Stomach smooth muscle (tissue), 2 donors: Measurements from ENCODE around the gene ZNF423.

Experiments
- H3K27ac ChIP-seq: one replicate; pipeline ENCODE4 v1.7.0; 2013; ENCODE audit warnings: mild to moderate bottlenecking, low read length, inconsistent platforms
- H3K27me3 ChIP-seq, 2 donors: one replicate each; pipeline ENCODE4 v1.7.0; 2013; ENCODE audit warnings: low read length in 2 of 2; ENCODE audit not compliant: insufficient read depth in 2 of 2, control insufficient read depth in 1 of 2
- H3K36me3 ChIP-seq, 2 donors: one replicate each; pipeline ENCODE4 v1.7.0; 2013; ENCODE audit warnings: low read length in 2 of 2; ENCODE audit not compliant: control insufficient read depth in 2 of 2, insufficient read depth in 2 of 2
- H3K4me1 ChIP-seq: one replicate; pipeline ENCODE4 v1.7.0; 2013; ENCODE audit warnings: low read length; ENCODE audit not compliant: control insufficient read depth, insufficient read depth
- H3K4me3 ChIP-seq, 2 donors: one replicate each; pipeline ENCODE4 v1.7.0; 2013; ENCODE audit warnings: low read length in 2 of 2
- H3K9ac ChIP-seq, 2 donors: one replicate each; pipeline ENCODE4 v1.7.0; 2013; ENCODE audit warnings: low read length in 2 of 2, mild to moderate bottlenecking in 1 of 2
- H3K9me3 ChIP-seq, 2 donors: one replicate each; pipeline ENCODE4 v1.7.0; 2013; ENCODE audit warnings: low read length in 2 of 2; ENCODE audit not compliant: control insufficient read depth in 2 of 2
- donor health status: healthy.
- donor health status: Pancreatic carcinoma.

The ZNF423 gene

DNA sequence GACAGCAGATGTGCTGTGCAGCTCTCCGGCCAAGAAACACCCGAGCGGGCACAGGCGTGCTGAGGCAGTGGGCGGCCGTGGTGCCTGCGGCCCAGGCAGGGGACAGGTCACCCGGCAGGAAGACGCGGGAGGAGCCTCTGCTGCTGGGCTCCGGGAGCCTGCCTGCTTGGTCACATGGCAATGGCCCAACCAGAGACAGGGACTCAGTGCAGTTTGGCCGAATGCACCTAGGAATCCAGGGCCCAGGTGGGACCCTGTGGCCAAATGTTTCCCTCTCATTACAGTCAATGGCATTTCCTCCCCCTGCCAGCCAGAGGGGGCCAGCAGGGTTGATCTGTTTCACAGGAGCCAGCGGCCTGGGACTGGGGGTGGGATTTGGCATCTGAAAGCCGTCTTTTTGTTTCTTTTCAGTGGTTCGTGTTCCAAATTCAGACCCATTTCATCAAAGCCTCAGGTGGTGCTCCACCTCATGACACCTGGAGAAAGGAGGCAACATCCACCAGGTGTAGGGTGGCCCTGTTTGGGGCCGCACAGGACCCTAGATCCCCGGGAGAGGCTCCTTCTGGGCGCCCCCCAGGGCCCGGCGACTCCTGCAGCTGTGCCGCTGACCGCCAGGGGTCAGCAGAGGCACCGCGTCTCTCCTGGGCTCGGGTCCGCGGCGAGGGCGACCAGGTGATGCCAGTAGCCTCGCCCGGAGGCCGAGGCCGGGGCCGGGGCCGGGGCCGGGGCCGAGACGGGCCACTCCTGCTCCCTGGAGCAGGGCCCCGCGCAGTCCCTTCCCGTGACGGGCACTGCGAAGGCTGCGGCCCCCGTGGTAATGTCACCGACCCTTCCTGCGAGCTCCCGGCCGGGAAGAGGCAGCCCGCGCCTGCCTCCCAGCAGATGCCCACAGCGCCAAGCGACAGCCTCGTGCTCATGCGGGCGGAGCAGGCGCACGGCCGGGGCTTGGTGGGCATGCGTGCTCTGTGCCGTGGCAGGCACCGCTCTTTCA lies 363.8 kb downstream of the ZNF423 start:
- H3K9me3 ChIP-seq = no peaks in the 10 kb centered on the region
- no peak overlapping the region for H3K9ac ChIP-seq
- H3K27me3 ChIP-seq = no peaks in the 10 kb centered on the region
- H3K36me3 ChIP-seq = peaks cover 0 to 2% of the 10 kb centered on the region in 2 donors
- no peak overlapping the region for H3K27ac ChIP-seq
- H3K4me3 ChIP-seq = peak overlapping the region; percentile 43 to 59
- peaks cover 9% of the 10 kb centered on the region for H3K4me1 ChIP-seq

GRCh38 chr16:49491106-49491670 lies 364.7 kb downstream of the ZNF423 start:
- peaks cover 9% of the 10 kb centered on the region for H3K4me1 ChIP-seq
- no peak overlapping the region for H3K4me3 ChIP-seq
- H3K27ac ChIP-seq = no peak overlapping the region
- no peaks in the 10 kb centered on the region for H3K27me3 ChIP-seq
- H3K9ac ChIP-seq = no peak overlapping the region
- H3K36me3 ChIP-seq = peaks cover 0 to 2% of the 10 kb centered on the region in 2 donors
- H3K9me3 ChIP-seq = peaks cover 0 to 2% of the 10 kb centered on the region in 2 donors

DNA sequence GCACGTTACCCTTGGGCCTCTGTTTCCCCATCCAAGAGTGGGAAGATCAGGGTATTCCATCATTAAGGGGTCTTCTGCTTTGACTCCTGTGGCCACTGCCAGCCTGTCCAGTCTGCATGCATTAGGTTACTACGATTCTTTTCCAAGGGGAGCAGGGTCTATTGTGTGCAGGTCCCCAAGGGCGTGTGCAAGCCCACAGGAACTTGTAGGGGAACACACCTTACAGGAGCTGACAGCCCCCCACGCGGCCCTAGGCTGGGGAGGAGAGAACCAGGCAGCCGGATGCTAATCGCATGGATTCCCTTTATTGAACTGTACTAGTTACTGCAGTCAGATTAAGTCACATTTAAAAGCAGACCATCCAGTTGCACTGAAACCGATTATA lies 365.6 kb downstream of the ZNF423 start:
- Histone ChIP-seq H3K36me3 (peaks cover 0 to 2% of the 10 kb centered on the region in 2 donors), H3K4me1 (peaks cover 9% of the 10 kb centered on the region), H3K27ac (no peak overlapping the region), H3K27me3 (no peaks in the 10 kb centered on the region), H3K9me3 (peaks cover 0 to 2% of the 10 kb centered on the region in 2 donors), H3K9ac (no peak overlapping the region), H3K4me3 (no peak overlapping the region)

DNA sequence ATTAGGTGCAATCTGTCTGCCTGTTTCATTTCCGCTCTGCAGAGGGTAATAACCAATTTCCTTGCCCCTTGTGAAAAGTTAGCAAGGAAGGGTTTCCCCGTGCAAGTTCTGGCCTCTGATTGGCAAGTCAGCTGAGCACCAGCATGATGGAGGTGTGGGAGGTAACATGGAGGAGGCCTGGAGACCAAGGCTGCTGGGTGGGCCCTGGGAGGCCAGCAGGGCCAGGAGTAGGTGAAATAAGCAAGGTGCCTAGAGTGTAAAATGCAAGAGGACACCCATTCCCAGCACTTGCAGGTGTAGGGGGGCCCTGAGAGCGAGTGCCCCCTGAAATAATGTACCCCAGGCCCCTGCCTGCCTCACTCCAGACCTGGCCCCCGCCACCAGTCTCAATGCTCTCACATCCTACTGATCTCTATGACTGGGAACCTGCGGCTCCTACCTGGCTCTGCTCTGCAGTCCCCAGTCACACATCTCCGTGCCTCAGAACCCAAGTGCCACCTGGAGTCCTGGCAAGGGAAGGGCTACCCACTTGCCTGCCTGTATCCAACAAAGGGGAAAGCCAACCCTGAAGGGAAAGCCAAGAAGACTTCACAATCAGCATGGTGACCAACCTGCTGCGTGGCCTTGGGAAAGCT lies 366.1 kb downstream of the ZNF423 start:
- Histone ChIP-seq H3K4me1 (peaks cover 7% of the 10 kb centered on the region), H3K27ac (no peak overlapping the region), H3K4me3 (no peak overlapping the region), H3K9ac (no peak overlapping the region), H3K27me3 (no peaks in the 10 kb centered on the region), H3K36me3 (peaks cover 0 to 2% of the 10 kb centered on the region in 2 donors), H3K9me3 (peaks cover 0 to 2% of the 10 kb centered on the region in 2 donors)

DNA sequence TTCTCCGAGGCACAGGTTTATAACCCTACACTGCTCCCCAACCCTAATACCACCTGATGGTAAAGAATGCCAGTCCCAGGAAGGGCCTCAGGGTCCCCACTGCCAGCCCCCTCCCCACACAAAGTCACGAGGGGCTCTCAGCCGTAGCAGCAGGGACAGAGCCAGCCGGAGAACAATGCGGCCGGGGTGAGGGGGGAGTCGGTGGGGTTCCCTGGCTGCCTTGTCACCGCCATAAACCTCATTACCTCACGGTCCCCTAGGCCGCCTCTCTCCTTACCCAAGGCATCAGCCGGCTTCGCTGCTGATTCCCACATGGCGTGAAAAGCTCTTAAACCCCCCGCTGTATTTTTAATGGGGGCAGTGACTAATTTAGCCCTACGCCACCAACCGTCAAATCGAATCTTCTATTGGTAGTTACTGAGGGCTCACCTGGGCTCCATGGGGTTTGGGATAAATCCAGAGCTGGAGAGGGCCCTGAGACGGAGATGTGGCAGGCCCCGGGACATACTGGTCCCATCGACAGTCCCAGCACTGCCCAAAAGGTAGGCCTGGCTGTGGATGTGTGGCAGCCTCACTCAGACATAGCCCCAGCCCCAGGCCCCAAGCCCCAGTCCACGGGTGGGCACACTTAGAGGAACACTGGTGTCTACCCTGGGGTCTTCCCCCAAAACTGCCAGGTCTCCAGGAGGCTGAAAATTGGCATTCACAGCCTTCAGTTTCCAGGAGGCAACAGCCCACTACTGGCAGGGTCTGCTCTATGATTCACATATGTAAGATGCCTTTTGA lies 367.0 kb downstream of the ZNF423 start:
- H3K4me3 ChIP-seq = no peak overlapping the region
- no peak overlapping the region for H3K27ac ChIP-seq
- H3K4me1 ChIP-seq = peaks cover 10% of the 10 kb centered on the region
- no peaks in the 10 kb centered on the region for H3K36me3 ChIP-seq
- peaks cover 0 to 2% of the 10 kb centered on the region in 2 donors for H3K9me3 ChIP-seq
- H3K9ac ChIP-seq = no peak overlapping the region
- H3K27me3 ChIP-seq = no peaks in the 10 kb centered on the region

- H3K4me1 ChIP-seq = peaks cover 14% of the 10 kb centered on the region
- H3K4me3 ChIP-seq = no peak overlapping the region
- H3K9me3 ChIP-seq = peaks cover 0 to 2% of the 10 kb centered on the region in 2 donors
- H3K9ac ChIP-seq = no peak overlapping the region
- H3K27ac ChIP-seq = no peak overlapping the region
- H3K36me3 ChIP-seq = no peaks in the 10 kb centered on the region
- no peaks in the 10 kb centered on the region for H3K27me3 ChIP-seq
Observed at GRCh38 chr16:49488336-49488735, 367.6 kb downstream of the ZNF423 start.

DNA sequence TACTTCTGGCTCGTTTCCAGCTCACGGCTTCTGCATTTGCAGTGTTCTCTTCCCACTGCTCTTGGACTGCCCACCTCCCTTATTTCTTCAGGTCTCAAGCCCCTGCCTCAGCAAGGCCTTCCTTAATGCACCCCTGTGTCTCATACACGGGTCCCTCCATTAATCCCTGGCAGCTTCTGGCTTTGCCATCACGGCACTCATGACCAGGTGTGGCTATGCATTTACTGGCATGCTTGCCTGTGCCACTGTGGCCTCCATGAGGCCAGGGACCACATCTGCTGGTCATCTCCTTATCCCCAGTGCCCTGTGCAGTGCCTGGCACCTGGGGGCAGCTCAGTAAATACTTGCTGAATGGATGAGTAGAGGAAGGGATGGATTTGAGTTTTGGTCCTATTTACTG lies 368.2 kb downstream of the ZNF423 start:
- peaks cover 14% of the 10 kb centered on the region for H3K4me1 ChIP-seq
- H3K9ac ChIP-seq = no peak overlapping the region
- H3K9me3 ChIP-seq = peaks cover 0 to 2% of the 10 kb centered on the region in 2 donors
- H3K27me3 ChIP-seq = no peaks in the 10 kb centered on the region
- no peaks in the 10 kb centered on the region for H3K36me3 ChIP-seq
- no peak overlapping the region for H3K4me3 ChIP-seq
- H3K27ac ChIP-seq = no peak overlapping the region

GRCh38 chr16:49486400-49486799 lies 369.5 kb downstream of the ZNF423 start:
- no peaks in the 10 kb centered on the region for H3K36me3 ChIP-seq
- no peak overlapping the region for H3K4me3 ChIP-seq
- H3K4me1 ChIP-seq = peaks cover 7% of the 10 kb centered on the region
- H3K9me3 ChIP-seq = peaks cover 0 to 2% of the 10 kb centered on the region in 2 donors
- no peaks in the 10 kb centered on the region for H3K27me3 ChIP-seq
- no peak overlapping the region for H3K9ac ChIP-seq
- no peak overlapping the region for H3K27ac ChIP-seq

DNA sequence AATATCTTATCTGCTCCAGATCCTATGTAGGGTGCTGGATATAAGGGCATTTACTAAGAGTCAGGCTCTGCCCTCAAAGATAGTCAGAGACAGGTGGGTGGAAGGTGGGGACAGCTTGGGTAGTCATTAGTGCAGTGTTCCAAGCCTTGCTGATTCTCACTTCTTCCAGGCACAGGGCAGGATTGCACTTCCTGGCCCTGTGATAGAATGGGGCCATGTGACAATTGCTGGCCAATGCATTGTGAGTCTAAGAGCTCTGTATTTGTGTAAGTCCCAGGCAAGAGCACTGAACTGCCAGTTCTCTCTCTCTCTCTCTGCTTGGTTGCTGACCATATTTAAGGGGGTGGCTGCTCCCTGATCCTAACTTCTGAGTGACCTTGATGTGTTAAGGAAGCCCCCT lies 370.2 kb downstream of the ZNF423 start:
- peaks cover 7% of the 10 kb centered on the region for H3K4me1 ChIP-seq
- H3K9me3 ChIP-seq = peaks cover 0 to 2% of the 10 kb centered on the region in 2 donors
- no peak overlapping the region for H3K9ac ChIP-seq
- H3K4me3 ChIP-seq = no peak overlapping the region
- no peaks in the 10 kb centered on the region for H3K27me3 ChIP-seq
- no peaks in the 10 kb centered on the region for H3K36me3 ChIP-seq
- no peak overlapping the region for H3K27ac ChIP-seq

- H3K4me1 ChIP-seq = peaks cover 7% of the 10 kb centered on the region
- H3K9me3 ChIP-seq = peaks cover 0 to 2% of the 10 kb centered on the region in 2 donors
- H3K4me3 ChIP-seq = peak overlapping the region in 1 of 2 donors; percentile 61
- no peak overlapping the region for H3K27ac ChIP-seq
- no peaks in the 10 kb centered on the region for H3K27me3 ChIP-seq
- H3K36me3 ChIP-seq = no peaks in the 10 kb centered on the region
- no peak overlapping the region for H3K9ac ChIP-seq
Observed at GRCh38 chr16:49484936-49485335, 371.0 kb downstream of the ZNF423 start.
